WTC11 (cell line): ENCODE results near the gene SIX2. TPM values are rescaled to one million over a fixed set of nuclear protein-coding genes. Genes with fewer than 3 reads are reported as not detected.

Source experiments
- ATAC-seq: fragments of 200-7000 bp; cut with Tn5 transposase; 2 replicates; pipeline ENCODE4 v1.10.0; 2021; ENCODE audit warnings: mild to moderate bottlenecking, moderate library complexity
- CTCF ChIA-PET: fragments of 300-600 bp; sonication (Branson Sonifier 250); formaldehyde crosslinking; loops from one replicate; lab custom pipeline; 2021; ENCODE audit warnings: antibody characterized with exemption; lab: Charles Lee
- POLR2A ChIA-PET: fragments of 350-600 bp; sonication (Branson Sonifier 250); formaldehyde crosslinking; loops from one replicate; lab custom pipeline; 2021; ENCODE audit warnings: antibody characterized with exemption; lab: Charles Lee
- DNase-seq: peaks from one replicate; pipeline ENCODE4 v3.0.0; 2021; ENCODE audit warnings: low spot score
- H3K27ac Mint-ChIP-seq: 2 replicates; pipeline ENCODE4 v1.8.0; 2021; ENCODE audit warnings: mixed read lengths
- H3K27me3 Mint-ChIP-seq: 2 replicates; pipeline ENCODE4 v1.8.0; 2021; ENCODE audit warnings: low read depth, mild to moderate bottlenecking, moderate library complexity, mixed read lengths
- H3K36me3 Mint-ChIP-seq: 2 replicates; pipeline ENCODE4 v1.8.0; 2021; ENCODE audit warnings: mixed read lengths
- H3K4me1 Mint-ChIP-seq: 2 replicates; pipeline ENCODE4 v1.8.0; 2022; ENCODE audit warnings: mixed read lengths
- H3K4me3 Mint-ChIP-seq: 2 replicates; pipeline ENCODE4 v1.8.0; 2021; ENCODE audit warnings: mild to moderate bottlenecking, moderate library complexity, mixed read lengths
- H3K9me3 Mint-ChIP-seq: 2 replicates; pipeline ENCODE4 v1.8.0; 2021; ENCODE audit warnings: mixed read lengths
- CTCF ChIP-seq: fragments of 200-600 bp; IDR thresholded peaks from 2 replicates; pipeline ENCODE4 v1.8.0; 2022; ENCODE audit warnings: antibody characterized with exemption
- EMX1 ChIP-seq: fragments of 250-450 bp; sonication (Bioruptor Pico); IDR thresholded peaks from 2 replicates; pipeline ENCODE4 v1.8.0; 2021; ENCODE audit warnings: mild to moderate bottlenecking
- ETV6 ChIP-seq: sonication (generic); formaldehyde crosslinking; IDR thresholded peaks from 2 replicates; pipeline ENCODE4 v1.8.1; 2022; ENCODE audit warnings: mild to moderate bottlenecking, missing genetic modification reagents
- FOXP1 ChIP-seq: sonication (generic); formaldehyde crosslinking; IDR thresholded peaks from 2 replicates; pipeline ENCODE4 v1.8.0; 2022; ENCODE audit warnings: missing genetic modification reagents, mild to moderate bottlenecking, moderate library complexity, borderline replicate concordance
- FOXP4 ChIP-seq: sonication (generic); formaldehyde crosslinking; IDR thresholded peaks from 2 replicates; pipeline ENCODE4 v1.8.0; 2022; ENCODE audit warnings: mild to moderate bottlenecking, missing genetic modification reagents
- GTF2I ChIP-seq: fragments of 250-450 bp; sonication (Bioruptor Pico); conservative IDR thresholded peaks from 2 replicates; pipeline ENCODE4 v1.4.0; 2021; ENCODE audit warnings: mild to moderate bottlenecking
- IRF2 ChIP-seq: sonication (generic); formaldehyde crosslinking; IDR thresholded peaks from 2 replicates; pipeline ENCODE4 v1.8.0; 2022; ENCODE audit warnings: low read depth, missing genetic modification reagents, borderline replicate concordance
- JUN ChIP-seq: sonication (generic); formaldehyde crosslinking; IDR thresholded peaks from 2 replicates; pipeline ENCODE4 v1.8.0; 2023; ENCODE audit warnings: mild to moderate bottlenecking, missing genetic modification reagents
- KAT7 ChIP-seq: sonication (generic); formaldehyde crosslinking; IDR thresholded peaks from 2 replicates; pipeline ENCODE4 v1.8.1; 2023; ENCODE audit warnings: missing genetic modification reagents, mild to moderate bottlenecking, borderline replicate concordance
- MAX ChIP-seq: sonication (generic); formaldehyde crosslinking; IDR thresholded peaks from 2 replicates; pipeline ENCODE4 v1.8.0; 2022; ENCODE audit warnings: mild to moderate bottlenecking, missing genetic modification reagents
- RORB ChIP-seq: fragments of 250-450 bp; sonication (Bioruptor Pico); IDR thresholded peaks from 2 replicates; pipeline ENCODE4 v1.9.0; 2021; ENCODE audit warnings: mild to moderate bottlenecking
- SP1 ChIP-seq: sonication (generic); formaldehyde crosslinking; conservative IDR thresholded peaks from 2 replicates; pipeline ENCODE4 v1.8.1; 2022; ENCODE audit warnings: missing genetic modification reagents
- ZNF232 ChIP-seq: sonication (generic); formaldehyde crosslinking; IDR thresholded peaks from 2 replicates; pipeline ENCODE4 v1.8.0; 2022; ENCODE audit warnings: mild to moderate bottlenecking, missing genetic modification reagents
- ZNF281 ChIP-seq: sonication (generic); formaldehyde crosslinking; IDR thresholded peaks from 2 replicates; pipeline ENCODE4 v1.8.0; 2023; ENCODE audit warnings: mild to moderate bottlenecking, missing genetic modification reagents
- ZNF423 ChIP-seq: fragments of 250-450 bp; sonication (Bioruptor Pico); IDR thresholded peaks from 2 replicates; pipeline ENCODE4 v2.1.2; 2022; ENCODE audit warnings: mild to moderate bottlenecking, moderate library complexity
- total RNA-seq: library from RNA; stranded (reverse); gene quantifications from 3 replicates; pipeline ENCODE4 v1.2.3, GENCODE V29; 2021
- TF ChIP-seq, protein P1 (sequence below): sonication (generic); formaldehyde crosslinking; IDR thresholded peaks from 2 replicates; pipeline ENCODE4 v1.8.1; 2023; ENCODE audit warnings: mild to moderate bottlenecking, moderate library complexity, missing genetic modification reagents

The SIX2 gene
- total RNA-seq, 1 experiment from 2014 or later: 1.7 TPM

DNA sequence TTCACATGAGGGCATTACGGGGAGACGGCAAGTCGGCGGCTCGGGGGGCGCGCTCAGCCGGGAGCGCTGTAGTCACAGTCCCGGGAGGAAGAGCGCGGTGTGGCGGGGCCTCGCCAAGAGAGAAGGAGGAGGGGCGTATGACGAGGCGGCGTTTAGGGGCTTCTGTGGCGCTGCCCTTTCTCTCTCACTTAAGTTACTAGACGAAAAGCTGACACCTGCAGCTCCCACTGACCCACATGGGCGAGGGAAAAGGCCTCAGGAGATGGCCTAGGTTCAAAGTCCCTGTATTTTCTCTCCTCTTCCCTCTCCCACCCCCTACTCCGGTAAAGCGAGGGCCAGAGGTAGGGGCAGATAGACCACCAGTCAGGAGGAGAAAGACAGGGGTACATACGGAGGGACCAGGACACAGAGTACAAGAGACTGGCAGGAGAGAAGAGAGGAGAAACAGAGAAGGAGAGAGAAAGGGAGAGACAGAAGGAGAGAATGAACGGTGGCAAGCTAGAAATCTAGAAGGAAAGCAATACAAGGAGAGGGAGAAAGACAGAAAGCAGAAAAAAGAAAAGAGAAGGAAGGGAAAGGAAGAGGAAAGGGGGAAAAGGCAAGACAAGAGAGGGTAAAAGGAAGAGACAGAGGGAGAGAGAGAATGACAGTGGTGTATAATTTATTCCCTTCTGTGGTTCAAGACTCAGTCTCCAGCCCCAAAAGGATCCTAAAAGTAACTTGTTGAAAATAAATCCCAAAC lies 3.8 kb downstream of the SIX2 start:
- ChIA-PET CTCF (interaction anchor here (0.8 to 9.1 kb wide), 7 partner anchors 6 to 139 kb away, joined by 3 to 113 read pairs (median 4); partner anchors contain the start of gene SIX2), POLR2A (no interaction called here)
- Mint-ChIP-seq H3K27me3 (peaks cover 97% of the 10 kb centered on the region), H3K36me3 (0 out of 2 replicates have a peak, but pooled peaks cover 2% of the 10 kb centered on the region), H3K9me3 (no peaks in the 10 kb centered on the region), H3K4me3 (peak overlapping the region; percentile 73), H3K4me1 (peaks cover 49% of the 10 kb centered on the region), H3K27ac (no peak overlapping the region)
- TF ChIP-seq, protein P1, sequence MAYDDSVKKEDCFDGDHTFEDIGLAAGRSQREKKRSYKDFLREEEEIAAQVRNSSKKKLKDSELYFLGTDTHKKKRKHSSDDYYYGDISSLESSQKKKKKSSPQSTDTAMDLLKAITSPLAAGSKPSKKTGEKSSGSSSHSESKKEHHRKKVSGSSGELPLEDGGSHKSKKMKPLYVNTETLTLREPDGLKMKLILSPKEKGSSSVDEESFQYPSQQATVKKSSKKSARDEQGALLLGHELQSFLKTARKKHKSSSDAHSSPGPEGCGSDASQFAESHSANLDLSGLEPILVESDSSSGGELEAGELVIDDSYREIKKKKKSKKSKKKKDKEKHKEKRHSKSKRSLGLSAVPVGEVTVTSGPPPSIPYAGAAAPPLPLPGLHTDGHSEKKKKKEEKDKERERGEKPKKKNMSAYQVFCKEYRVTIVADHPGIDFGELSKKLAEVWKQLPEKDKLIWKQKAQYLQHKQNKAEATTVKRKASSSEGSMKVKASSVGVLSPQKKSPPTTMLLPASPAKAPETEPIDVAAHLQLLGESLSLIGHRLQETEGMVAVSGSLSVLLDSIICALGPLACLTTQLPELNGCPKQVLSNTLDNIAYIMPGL: no peak
- TF ChIP-seq GTF2I (CRISPR knock-in tag) (no peak), ZNF232 (CRISPR knock-in tag) (no peak), ZNF423 (CRISPR knock-in tag) (no peak), JUN (CRISPR knock-in tag) (no peak), CTCF (no peak)
- DNase-seq (no peak), ATAC-seq (no peak)

DNA sequence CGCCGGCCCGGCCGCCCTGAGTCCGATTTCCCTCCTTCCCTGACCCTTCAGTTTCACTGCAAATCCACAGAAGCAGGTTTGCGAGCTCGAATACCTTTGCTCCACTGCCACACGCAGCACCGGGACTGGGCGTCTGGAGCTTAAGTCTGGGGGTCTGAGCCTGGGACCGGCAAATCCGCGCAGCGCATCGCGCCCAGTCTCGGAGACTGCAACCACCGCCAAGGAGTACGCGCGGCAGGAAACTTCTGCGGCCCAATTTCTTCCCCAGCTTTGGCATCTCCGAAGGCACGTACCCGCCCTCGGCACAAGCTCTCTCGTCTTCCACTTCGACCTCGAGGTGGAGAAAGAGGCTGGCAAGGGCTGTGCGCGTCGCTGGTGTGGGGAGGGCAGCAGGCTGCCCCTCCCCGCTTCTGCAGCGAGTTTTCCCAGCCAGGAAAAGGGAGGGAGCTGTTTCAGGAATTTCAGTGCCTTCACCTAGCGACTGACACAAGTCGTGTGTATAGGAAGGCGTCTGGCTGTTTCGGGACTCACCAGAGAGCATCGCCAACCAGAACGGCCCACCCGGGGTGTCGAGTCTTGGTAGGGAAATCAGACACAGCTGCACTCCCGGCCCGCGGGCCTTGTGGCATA lies 4.6 kb downstream of the SIX2 start:
- H3K4me3 Mint-ChIP-seq: peak overlapping the region; percentile 73
- DNase-seq (peak; percentile 56), ATAC-seq (no peak)
- no peaks in the 10 kb centered on the region for H3K9me3 Mint-ChIP-seq
- ChIA-PET POLR2A (no interaction called here), CTCF (interaction anchor here (0.8 to 9.1 kb wide), 8 partner anchors 7 to 140 kb away, joined by 3 to 113 read pairs (median 4); partner anchors contain the start of gene SIX2)
- 0 out of 2 replicates have a peak, but pooled peaks have one; percentile 54 for TF ChIP-seq KAT7
- TF ChIP-seq ETV6 (CRISPR knock-in tag): 0 out of 2 replicates have a peak, but pooled peaks have one; percentile 46
- TF ChIP-seq IRF2 (CRISPR knock-in tag): no peak
- TF ChIP-seq SP1 (CRISPR knock-in tag): peak; percentile 36; the same call in 1 of the 2 replicates
- TF ChIP-seq FOXP4: 0 out of 2 replicates have a peak, but pooled peaks have one; percentile 21
- TF ChIP-seq EMX1 (CRISPR knock-in tag): no peak
- no peak for TF ChIP-seq RORB (CRISPR knock-in tag)
- 0 out of 2 replicates have a peak, but pooled peaks have one; percentile 38 for TF ChIP-seq MAX (CRISPR knock-in tag)
- no peak for TF ChIP-seq ZNF281 (CRISPR knock-in tag)
- TF ChIP-seq FOXP1: 0 out of 2 replicates have a peak, but pooled peaks have one; percentile 52
- 0 out of 2 replicates have a peak, but pooled peaks cover 2% of the 10 kb centered on the region for H3K36me3 Mint-ChIP-seq
- no peak overlapping the region for H3K27ac Mint-ChIP-seq
- peaks cover 97% of the 10 kb centered on the region for H3K27me3 Mint-ChIP-seq
- peaks cover 52% of the 10 kb centered on the region for H3K4me1 Mint-ChIP-seq
